ENCODE results near the gene PFDN6. TPM values are rescaled to one million over a fixed set of nuclear protein-coding genes. Genes with fewer than 3 reads are reported as not detected.

Gene PFDN6
- total and polyA plus RNA-seq, 2 of the 13 experiments (the other 11 are each of a cell fraction or from before 2014, with no cell fraction given) = 75.5 to 87.0 TPM

DNA sequence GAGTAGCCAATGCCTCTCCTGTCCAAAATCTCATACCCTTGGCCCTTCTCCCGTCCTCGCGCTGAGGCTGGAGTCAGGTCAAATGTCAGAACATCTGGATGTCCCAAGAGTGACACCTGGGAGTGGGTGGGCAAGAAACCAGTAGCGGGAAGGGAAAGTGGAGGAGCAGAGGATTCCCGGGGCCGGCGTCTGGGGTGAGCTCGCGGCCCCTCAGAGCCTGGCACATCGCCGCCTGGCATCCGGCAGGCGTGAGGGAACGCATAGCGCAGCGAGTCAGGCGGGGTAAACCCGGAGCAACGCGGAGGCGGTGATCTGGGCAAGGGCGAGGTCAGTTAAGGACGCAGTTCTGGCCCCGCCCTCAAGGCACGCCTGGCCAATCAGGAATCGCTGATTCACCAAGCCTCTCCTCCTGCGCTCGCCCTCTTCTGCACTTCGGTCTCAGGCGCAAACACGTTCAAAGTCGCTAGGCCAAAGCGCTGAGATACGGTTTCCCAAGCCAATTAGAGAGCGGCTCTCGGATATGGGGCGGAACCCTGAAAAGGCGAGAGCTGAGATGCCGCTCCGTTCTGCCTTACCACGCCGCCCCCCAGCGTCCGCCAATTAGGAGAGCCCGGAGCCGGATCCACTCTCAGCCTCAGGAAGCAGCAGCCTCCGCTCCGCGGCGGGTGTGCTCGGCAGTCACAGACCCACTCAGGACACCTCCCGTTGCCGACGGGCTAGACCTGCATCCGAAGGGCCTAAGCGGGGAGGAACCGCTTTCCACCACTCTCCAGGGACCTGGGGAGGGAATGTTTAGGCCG lies 40.3 kb upstream of the PFDN6 start (continued):
- TF ChIP-seq, protein P1, sequence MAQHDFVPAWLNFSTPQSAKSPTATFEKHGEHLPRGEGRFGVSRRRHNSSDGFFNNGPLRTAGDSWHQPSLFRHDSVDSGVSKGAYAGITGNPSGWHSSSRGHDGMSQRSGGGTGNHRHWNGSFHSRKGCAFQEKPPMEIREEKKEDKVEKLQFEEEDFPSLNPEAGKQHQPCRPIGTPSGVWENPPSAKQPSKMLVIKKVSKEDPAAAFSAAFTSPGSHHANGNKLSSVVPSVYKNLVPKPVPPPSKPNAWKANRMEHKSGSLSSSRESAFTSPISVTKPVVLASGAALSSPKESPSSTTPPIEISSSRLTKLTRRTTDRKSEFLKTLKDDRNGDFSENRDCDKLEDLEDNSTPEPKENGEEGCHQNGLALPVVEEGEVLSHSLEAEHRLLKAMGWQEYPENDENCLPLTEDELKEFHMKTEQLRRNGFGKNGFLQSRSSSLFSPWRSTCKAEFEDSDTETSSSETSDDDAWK (CRISPR knock-in tag; IDR thresholded peaks at IDR 0.05) = no peak
- TF ChIP-seq ZFP82 (CRISPR knock-in tag; IDR thresholded peaks at IDR 0.05; ENCODE audit: borderline replicate concordance) = no peak
- peak; percentile 87 for TF ChIP-seq XRCC5 (optimal IDR thresholded peaks at IDR 0.05; ENCODE audit: low read length)
- no peak for TF ChIP-seq ZNF674 (CRISPR knock-in tag; IDR thresholded peaks at IDR 0.05; ENCODE audit: low read depth)
- no peak for TF ChIP-seq NR3C1 (CRISPR knock-in tag; IDR thresholded peaks at IDR 0.05)
- TF ChIP-seq KDM1A (CRISPR knock-in tag; IDR thresholded peaks at IDR 0.05) = peak; percentile 25; the same call in 1 of the 2 replicates
- TF ChIP-seq ZNF672 (CRISPR knock-in tag; IDR thresholded peaks at IDR 0.05) = no peak
- TF ChIP-seq, protein P2, sequence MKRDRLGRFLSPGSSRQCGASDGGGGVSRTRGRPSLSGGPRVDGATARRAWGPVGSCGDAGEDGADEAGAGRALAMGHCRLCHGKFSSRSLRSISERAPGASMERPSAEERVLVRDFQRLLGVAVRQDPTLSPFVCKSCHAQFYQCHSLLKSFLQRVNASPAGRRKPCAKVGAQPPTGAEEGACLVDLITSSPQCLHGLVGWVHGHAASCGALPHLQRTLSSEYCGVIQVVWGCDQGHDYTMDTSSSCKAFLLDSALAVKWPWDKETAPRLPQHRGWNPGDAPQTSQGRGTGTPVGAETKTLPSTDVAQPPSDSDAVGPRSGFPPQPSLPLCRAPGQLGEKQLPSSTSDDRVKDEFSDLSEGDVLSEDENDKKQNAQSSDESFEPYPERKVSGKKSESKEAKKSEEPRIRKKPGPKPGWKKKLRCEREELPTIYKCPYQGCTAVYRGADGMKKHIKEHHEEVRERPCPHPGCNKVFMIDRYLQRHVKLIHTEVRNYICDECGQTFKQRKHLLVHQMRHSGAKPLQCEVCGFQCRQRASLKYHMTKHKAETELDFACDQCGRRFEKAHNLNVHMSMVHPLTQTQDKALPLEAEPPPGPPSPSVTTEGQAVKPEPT (CRISPR knock-in tag; IDR thresholded peaks at IDR 0.05; ENCODE audit: low read depth) = peak; percentile 56; the same call in 1 of the 2 replicates
- peak; percentile 17; the same call in 1 of the 2 replicates for TF ChIP-seq POLR2AphosphoS2 (IDR thresholded peaks at IDR 0.05; ENCODE audit: low read depth, low read length)
- TF ChIP-seq MAF1 (CRISPR knock-in tag; IDR thresholded peaks at IDR 0.05; ENCODE audit: borderline replicate concordance) = peak; percentile 59; the same call in 1 of the 2 replicates
- TF ChIP-seq, protein P3, sequence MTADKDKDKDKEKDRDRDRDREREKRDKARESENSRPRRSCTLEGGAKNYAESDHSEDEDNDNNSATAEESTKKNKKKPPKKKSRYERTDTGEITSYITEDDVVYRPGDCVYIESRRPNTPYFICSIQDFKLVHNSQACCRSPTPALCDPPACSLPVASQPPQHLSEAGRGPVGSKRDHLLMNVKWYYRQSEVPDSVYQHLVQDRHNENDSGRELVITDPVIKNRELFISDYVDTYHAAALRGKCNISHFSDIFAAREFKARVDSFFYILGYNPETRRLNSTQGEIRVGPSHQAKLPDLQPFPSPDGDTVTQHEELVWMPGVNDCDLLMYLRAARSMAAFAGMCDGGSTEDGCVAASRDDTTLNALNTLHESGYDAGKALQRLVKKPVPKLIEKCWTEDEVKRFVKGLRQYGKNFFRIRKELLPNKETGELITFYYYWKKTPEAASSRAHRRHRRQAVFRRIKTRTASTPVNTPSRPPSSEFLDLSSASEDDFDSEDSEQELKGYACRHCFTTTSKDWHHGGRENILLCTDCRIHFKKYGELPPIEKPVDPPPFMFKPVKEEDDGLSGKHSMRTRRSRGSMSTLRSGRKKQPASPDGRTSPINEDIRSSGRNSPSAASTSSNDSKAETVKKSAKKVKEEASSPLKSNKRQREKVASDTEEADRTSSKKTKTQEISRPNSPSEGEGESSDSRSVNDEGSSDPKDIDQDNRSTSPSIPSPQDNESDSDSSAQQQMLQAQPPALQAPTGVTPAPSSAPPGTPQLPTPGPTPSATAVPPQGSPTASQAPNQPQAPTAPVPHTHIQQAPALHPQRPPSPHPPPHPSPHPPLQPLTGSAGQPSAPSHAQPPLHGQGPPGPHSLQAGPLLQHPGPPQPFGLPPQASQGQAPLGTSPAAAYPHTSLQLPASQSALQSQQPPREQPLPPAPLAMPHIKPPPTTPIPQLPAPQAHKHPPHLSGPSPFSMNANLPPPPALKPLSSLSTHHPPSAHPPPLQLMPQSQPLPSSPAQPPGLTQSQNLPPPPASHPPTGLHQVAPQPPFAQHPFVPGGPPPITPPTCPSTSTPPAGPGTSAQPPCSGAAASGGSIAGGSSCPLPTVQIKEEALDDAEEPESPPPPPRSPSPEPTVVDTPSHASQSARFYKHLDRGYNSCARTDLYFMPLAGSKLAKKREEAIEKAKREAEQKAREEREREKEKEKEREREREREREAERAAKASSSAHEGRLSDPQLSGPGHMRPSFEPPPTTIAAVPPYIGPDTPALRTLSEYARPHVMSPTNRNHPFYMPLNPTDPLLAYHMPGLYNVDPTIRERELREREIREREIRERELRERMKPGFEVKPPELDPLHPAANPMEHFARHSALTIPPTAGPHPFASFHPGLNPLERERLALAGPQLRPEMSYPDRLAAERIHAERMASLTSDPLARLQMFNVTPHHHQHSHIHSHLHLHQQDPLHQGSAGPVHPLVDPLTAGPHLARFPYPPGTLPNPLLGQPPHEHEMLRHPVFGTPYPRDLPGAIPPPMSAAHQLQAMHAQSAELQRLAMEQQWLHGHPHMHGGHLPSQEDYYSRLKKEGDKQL (CRISPR knock-in tag; IDR thresholded peaks at IDR 0.05; ENCODE audit: low read depth) = no peak; the same call in 1 of the 2 replicates
- TF ChIP-seq, protein P4, sequence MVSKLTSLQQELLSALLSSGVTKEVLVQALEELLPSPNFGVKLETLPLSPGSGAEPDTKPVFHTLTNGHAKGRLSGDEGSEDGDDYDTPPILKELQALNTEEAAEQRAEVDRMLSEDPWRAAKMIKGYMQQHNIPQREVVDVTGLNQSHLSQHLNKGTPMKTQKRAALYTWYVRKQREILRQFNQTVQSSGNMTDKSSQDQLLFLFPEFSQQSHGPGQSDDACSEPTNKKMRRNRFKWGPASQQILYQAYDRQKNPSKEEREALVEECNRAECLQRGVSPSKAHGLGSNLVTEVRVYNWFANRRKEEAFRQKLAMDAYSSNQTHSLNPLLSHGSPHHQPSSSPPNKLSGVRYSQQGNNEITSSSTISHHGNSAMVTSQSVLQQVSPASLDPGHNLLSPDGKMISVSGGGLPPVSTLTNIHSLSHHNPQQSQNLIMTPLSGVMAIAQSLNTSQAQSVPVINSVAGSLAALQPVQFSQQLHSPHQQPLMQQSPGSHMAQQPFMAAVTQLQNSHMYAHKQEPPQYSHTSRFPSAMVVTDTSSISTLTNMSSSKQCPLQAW (CRISPR knock-in tag; IDR thresholded peaks at IDR 0.05) = peak; percentile 12
- TF ChIP-seq ZNF569 (CRISPR knock-in tag; IDR thresholded peaks at IDR 0.05; ENCODE audit: borderline replicate concordance) = peak; percentile 38; the same call in 1 of the 2 replicates
- TF ChIP-seq, protein P5, sequence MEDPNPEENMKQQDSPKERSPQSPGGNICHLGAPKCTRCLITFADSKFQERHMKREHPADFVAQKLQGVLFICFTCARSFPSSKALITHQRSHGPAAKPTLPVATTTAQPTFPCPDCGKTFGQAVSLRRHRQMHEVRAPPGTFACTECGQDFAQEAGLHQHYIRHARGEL (CRISPR knock-in tag; IDR thresholded peaks at IDR 0.05) = no peak
- no peak for TF ChIP-seq ZNF326 (CRISPR knock-in tag; IDR thresholded peaks at IDR 0.05; ENCODE audit: borderline replicate concordance)
- TF ChIP-seq TARDBP (CRISPR knock-in tag; IDR thresholded peaks at IDR 0.05) = peak; percentile 87
- peak; percentile 77; the same call in 1 of the 2 replicates for TF ChIP-seq ZNF230 (CRISPR knock-in tag; IDR thresholded peaks at IDR 0.05)
- peak; percentile 64; the same call in 1 of the 2 replicates for TF ChIP-seq MXD4 (CRISPR knock-in tag; IDR thresholded peaks at IDR 0.05)
